ENCODE results near the gene CCDC149.

The CCDC149 gene

GRCh38 chr4:24780936-24781495, 131.8 kb downstream of the CCDC149 start:
- DNase-seq (ENCODE audit: low spot score), result no peak
- TF ChIP-seq CTCF (IDR thresholded peaks at IDR 0.05; ENCODE audit: extremely low read depth, missing control alignments), result no peak

- no peak for DNase-seq (ENCODE audit: low spot score)
- TF ChIP-seq CTCF (IDR thresholded peaks at IDR 0.05; ENCODE audit: extremely low read depth, missing control alignments), result no peak
Observed at GRCh38 chr4:24778464-24779225, 134.2 kb downstream of the CCDC149 start.

- no peak for TF ChIP-seq CTCF (IDR thresholded peaks at IDR 0.05; ENCODE audit: extremely low read depth, missing control alignments)
Observed at GRCh38 chr4:24777536-24778463, 135.0 kb downstream of the CCDC149 start.

GRCh38 chr4:24775750-24776149, 137.1 kb downstream of the CCDC149 start:
- no peak for DNase-seq (ENCODE audit: low spot score)
- TF ChIP-seq CTCF (IDR thresholded peaks at IDR 0.05; ENCODE audit: extremely low read depth, missing control alignments), result no peak

More at GRCh38 chr4:24777536-24778463, 135.0 kb downstream of the CCDC149 start:
- DNase-seq (ENCODE audit: low spot score), result no peak

- no peak for DNase-seq (ENCODE audit: low spot score)
- TF ChIP-seq CTCF (IDR thresholded peaks at IDR 0.05; ENCODE audit: extremely low read depth, missing control alignments), result no peak
Observed at GRCh38 chr4:24775032-24775605, 137.7 kb downstream of the CCDC149 start.

GRCh38 chr4:24774452-24774851, 138.4 kb downstream of the CCDC149 start:
- DNase-seq (ENCODE audit: low spot score), result no peak
- no peak for TF ChIP-seq CTCF (IDR thresholded peaks at IDR 0.05; ENCODE audit: extremely low read depth, missing control alignments)
